Measurements from ENCODE around the gene EDN1.
A peak's percentile ranks its signal among the peaks of the same experiment; 100 is the strongest.

Gene EDN1

GRCh38 chr6:12270551-12271230 is 19.5 kb upstream of the EDN1 start:
- DNase-seq (ENCODE audit: low spot score), result no peak

GRCh38 chr6:12271594-12271993 is 18.6 kb upstream of the EDN1 start:
- no peak for DNase-seq (ENCODE audit: low spot score)

- no peak for DNase-seq (ENCODE audit: low spot score)
Observed at GRCh38 chr6:12271997-12272396, 18.2 kb upstream of the EDN1 start.

- no peak for DNase-seq (ENCODE audit: low spot score)
Observed at GRCh38 chr6:12275107-12275506, 15.1 kb upstream of the EDN1 start.

GRCh38 chr6:12276930-12277315 is 13.2 kb upstream of the EDN1 start:
- DNase-seq (ENCODE audit: low spot score), result no peak

- no peak for DNase-seq (ENCODE audit: low spot score)
Observed at GRCh38 chr6:12277386-12277785, 12.8 kb upstream of the EDN1 start.

GRCh38 chr6:12278915-12279314 is 11.2 kb upstream of the EDN1 start:
- DNase-seq (ENCODE audit: low spot score), result no peak

GRCh38 chr6:12279322-12280091 is 10.7 kb upstream of the EDN1 start:
- DNase-seq (ENCODE audit: low spot score), result no peak

GRCh38 chr6:12280458-12280857 is 9.7 kb upstream of the EDN1 start:
- no peak for DNase-seq (ENCODE audit: low spot score)

- DNase-seq (ENCODE audit: low spot score), result no peak
Observed at GRCh38 chr6:12280902-12281301, 9.3 kb upstream of the EDN1 start.

GRCh38 chr6:12283904-12284303 is 6.3 kb upstream of the EDN1 start:
- no peak for DNase-seq (ENCODE audit: low spot score)

- no peak for DNase-seq (ENCODE audit: low spot score)
Observed at GRCh38 chr6:12286373-12287110, 3.6 kb upstream of the EDN1 start.

GRCh38 chr6:12288211-12288618 is 1.9 kb upstream of the EDN1 start:
- DNase-seq (ENCODE audit: low spot score), result no peak

GRCh38 chr6:12288914-12289313 is 1.2 kb upstream of the EDN1 start:
- no peak for DNase-seq (ENCODE audit: low spot score)

GRCh38 chr6:12289365-12289919 is 719 bp upstream of the EDN1 start:
- DNase-seq (ENCODE audit: low spot score), result peak; percentile 74

- no peak for DNase-seq (ENCODE audit: low spot score)
Observed at GRCh38 chr6:12291071-12291838, 1.1 kb downstream of the EDN1 start.

- no peak for DNase-seq (ENCODE audit: low spot score)
Observed at GRCh38 chr6:12291839-12292604, 1.9 kb downstream of the EDN1 start.

GRCh38 chr6:12293235-12293930 is 3.2 kb downstream of the EDN1 start:
- no peak for DNase-seq (ENCODE audit: low spot score)

GRCh38 chr6:12293931-12294807 is 4.0 kb downstream of the EDN1 start:
- DNase-seq (ENCODE audit: low spot score), result no peak

All from NAMALWA (cell line).